Pancreas (tissue), 10 donors: ENCODE data around the gene WWC2. TPM values are rescaled to one million over a fixed set of nuclear protein-coding genes. Genes with fewer than 3 reads are reported as not detected.

Experiments used
- ATAC-seq, 4 donors: fragments of 200-7000 bp; cut with Tn5 transposase; one replicate each; pipeline versions ENCODE4 v1.8.0 to v1.9.1; 2020; ENCODE audit warnings: mild to moderate bottlenecking in 4 of 4, moderate library complexity in 4 of 4
- DNase-seq, 6 donors: peaks; one replicate each; pipeline ENCODE4 v3.0.0-alpha.2; 2020
- FAIRE-seq: peaks from 2 replicates; lab custom pipeline; 2012; peaks lifted over from hg19 to GRCh38; lab: Jason Lieb, UNC
- H3K27ac ChIP-seq, 4 donors: fragments of 200-600 bp; sonication (generic); 1 replicate in 3 of 4; 2 replicates in 1 of 4; pipeline versions ENCODE4 v1.5.0 to v1.8.0; 2020
- H3K27me3 ChIP-seq, 4 donors: fragments of 200-600 bp; one replicate each; pipeline ENCODE4 v1.8.0; 2021
- H3K36me3 ChIP-seq, 3 donors: fragments of 200-600 bp; sonication (generic) in 1 of 3; one replicate each; pipeline versions ENCODE4 v1.5.0 to v1.8.0; 2020 to 2021
- H3K4me1 ChIP-seq, 3 donors: fragments of 200-600 bp; one replicate each; pipeline ENCODE4 v1.8.0; 2021
- H3K4me3 ChIP-seq, 4 donors: fragments of 200-600 bp; sonication (generic) in 2 of 4; one replicate each; pipeline versions ENCODE4 v1.5.0 to v1.8.0; 2020 to 2021
- H3K9me3 ChIP-seq, 4 donors: fragments of 200-600 bp; one replicate each; pipeline ENCODE4 v1.8.0; 2021
- CTCF ChIP-seq, 4 donors: fragments of 200-600 bp; sonication (generic) in 3 of 4; IDR thresholded peaks; one replicate each; pipeline versions ENCODE4 v1.5.0 to v1.8.0; 2021; ENCODE audit warnings: antibody characterized with exemption in 4 of 4
- WGBS, 2 donors: extraction: QIAGEN DNeasy Blood & Tissue Kit; methylation state at CpG; one replicate each; pipeline ENCODE4 v1.1.7; 2013; 5-methylcytosine and 5-hydroxymethylcytosine counted together
- intact Hi-C, 3 donors: fragments of 100-400 bp; cut with DNase I; formaldehyde crosslinking; loops; one replicate each; pipeline versions ENCODE4 v1.11.1 to v1.14.2; 2022
- polyA plus RNA-seq, 2 donors: library from polyadenylated mRNA; stranded (reverse); fragments of 200-250 nt; gene quantifications; one replicate each; pipeline ENCODE4 v1.2.3, GENCODE V29; 2013
- total RNA-seq, 6 donors: library from RNA; stranded (reverse); fragmentation: NEBNext Ultra II Directional in 4 of 6; extraction: Animal tissue kit (Norgen Biotek cat#: 25700) in 4 of 6; gene quantifications; one replicate each; pipeline versions ENCODE4 v1.2.1 to v1.2.4, GENCODE V29; 2021 to 2023
- donor health status: healthy with polysubstance abuse.
- donor health status: DM: no; HTN: no; CAD: no; lungs with moderate emphysema.
- donor health status: DM: no; HTN: no; CAD: no.
- donor health status: control.
- donor health status: control.
- donor health status: Bipolar disorder and iron deficiency.
- donor health status: DM: yes; HTN: yes; CAD: no.
- donor health status: DM: no; HTN: no; CAD: no.
- donor health status: DM: no; HTN: no; CAD: no.
- donor health status: DM: yes; HTN: yes; CAD: no.

The WWC2 gene
- total and polyA plus RNA-seq, 8 donors = 4.4 to 27.5 (median 16.9) TPM

- intact Hi-C loops = no loop called here
- 64 to 75% methylated on average over 6 of the region's 6 CpGs for WGBS, 2 donors
- H3K27me3 ChIP-seq = no peaks in the 10 kb centered on the region
- no peak overlapping the region for H3K27ac ChIP-seq
- FAIRE-seq (no peak), ATAC-seq (peak in 3 of 4 donors; percentile 15 to 28 (median 24)), DNase-seq (no peak)
- TF ChIP-seq CTCF (IDR thresholded peaks at IDR 0.05) = no peak
- H3K4me1 ChIP-seq = peaks cover 0 to 7% (median 0%) of the 10 kb centered on the region in 3 donors
- no peak overlapping the region for H3K4me3 ChIP-seq
- no peaks in the 10 kb centered on the region for H3K9me3 ChIP-seq
- no peaks in the 10 kb centered on the region for H3K36me3 ChIP-seq
These were observed 234.9 kb downstream of the WWC2 start for GRCh38 chr4:183333983-183334382.

GRCh38 chr4:183335369-183335940, 236.4 kb downstream of the WWC2 start:
- Histone ChIP-seq H3K27me3 (no peaks in the 10 kb centered on the region), H3K36me3 (no peaks in the 10 kb centered on the region), H3K9me3 (no peaks in the 10 kb centered on the region), H3K4me1 (peaks cover 0 to 7% (median 0%) of the 10 kb centered on the region in 3 donors), H3K4me3 (no peak overlapping the region), H3K27ac (no peak overlapping the region)
- 63 to 65% methylated on average over 3 of the region's 3 CpGs for WGBS, 2 donors
- no peak for FAIRE-seq
- no peak for DNase-seq
- ATAC-seq = peak; percentile 40 to 74 (median 54)
- intact Hi-C loops = no loop called here
- TF ChIP-seq CTCF (IDR thresholded peaks at IDR 0.05) = no peak

GRCh38 chr4:183337349-183337748, 238.3 kb downstream of the WWC2 start:
- H3K27ac ChIP-seq = no peak overlapping the region
- H3K4me1 ChIP-seq = peaks cover 0 to 7% (median 0%) of the 10 kb centered on the region in 3 donors
- no peak for TF ChIP-seq CTCF (IDR thresholded peaks at IDR 0.05)
- DNase-seq = no peak
- WGBS, 2 donors = 83 to 90% methylated on average over 9 of the region's 9 CpGs
- H3K36me3 ChIP-seq = no peaks in the 10 kb centered on the region
- H3K9me3 ChIP-seq = no peaks in the 10 kb centered on the region
- H3K4me3 ChIP-seq = no peak overlapping the region
- no peaks in the 10 kb centered on the region for H3K27me3 ChIP-seq
- intact Hi-C loops = no loop called here
- no peak for ATAC-seq
- no peak for FAIRE-seq

GRCh38 chr4:183337833-183338232, 238.8 kb downstream of the WWC2 start:
- Histone ChIP-seq H3K4me1 (peaks cover 0 to 7% (median 0%) of the 10 kb centered on the region in 3 donors), H3K36me3 (no peaks in the 10 kb centered on the region), H3K4me3 (no peak overlapping the region), H3K9me3 (no peaks in the 10 kb centered on the region), H3K27ac (no peak overlapping the region), H3K27me3 (no peaks in the 10 kb centered on the region)
- TF ChIP-seq CTCF (IDR thresholded peaks at IDR 0.05) = no peak
- intact Hi-C loops = no loop called here
- ATAC-seq = peak in 3 of 4 donors; percentile 38 to 53 (median 41)
- FAIRE-seq = no peak
- DNase-seq = no peak
- WGBS, 2 donors = 57% methylated on average over 7 of the region's 7 CpGs
